GM23338 (cell line): ENCODE results near the gene RAD51AP2. TPM values are rescaled to one million over a fixed set of nuclear protein-coding genes. Genes with fewer than 3 reads are reported as not detected.

Experiments
- ATAC-seq: fragments of 200-7000 bp; cut with Tn5 transposase; 3 replicates; pipeline ENCODE4 v1.9.1; 2020
- DNase-seq: peaks from one replicate; pipeline ENCODE4 v3.0.0-alpha.2; 2015; ENCODE audit warnings: low spot score
- H2AFZ ChIP-seq: fragments of 200-600 bp; sonication (generic); 2 replicates; pipeline ENCODE4 v1.8.0; 2016; ENCODE audit warnings: antibody characterized with exemption, mild to moderate bottlenecking, moderate library complexity
- H3F3A ChIP-seq: fragments of 200-600 bp; sonication (generic); replicated peaks from 2 replicates; pipeline ENCODE4 v1.8.0; 2017; ENCODE audit warnings: antibody characterized with exemption, mixed run types, low read depth
- H3K27ac ChIP-seq: fragments of 200-600 bp; sonication (generic); 2 replicates; pipeline ENCODE4 v1.6.1; 2016; ENCODE audit warnings: low read depth
- H3K27me3 ChIP-seq: fragments of 200-600 bp; sonication (generic); 2 replicates; pipeline ENCODE4 v1.8.0; 2016; ENCODE audit warnings: mild to moderate bottlenecking, mixed run types, moderate library complexity; ENCODE audit not compliant: insufficient read depth
- H3K36me3 ChIP-seq: fragments of 200-600 bp; sonication (generic); 2 replicates; pipeline ENCODE4 v1.8.0; 2016; ENCODE audit warnings: mild to moderate bottlenecking; ENCODE audit not compliant: insufficient read depth
- H3K4me1 ChIP-seq: fragments of 200-600 bp; sonication (generic); 2 replicates; pipeline ENCODE4 v1.8.0; 2016; ENCODE audit warnings: mild to moderate bottlenecking, moderate library complexity; ENCODE audit not compliant: insufficient read depth
- H3K4me2 ChIP-seq: fragments of 200-600 bp; sonication (generic); 2 replicates; pipeline ENCODE4 v1.7.1; 2017; ENCODE audit warnings: mixed run types
- H3K4me3 ChIP-seq: fragments of 200-600 bp; sonication (generic); 2 replicates; pipeline ENCODE4 v1.6.1; 2016; ENCODE audit warnings: mixed run types
- H3K79me2 ChIP-seq: fragments of 200-600 bp; sonication (generic); replicated peaks from 2 replicates; pipeline ENCODE4 v1.8.0; 2017; ENCODE audit warnings: mild to moderate bottlenecking; ENCODE audit not compliant: insufficient read depth
- H3K9me2 ChIP-seq: fragments of 200-600 bp; sonication (generic); 2 replicates; pipeline ENCODE4 v1.8.0; 2017; ENCODE audit not compliant: insufficient read depth
- H4K20me1 ChIP-seq: fragments of 200-600 bp; sonication (generic); replicated peaks from 2 replicates; pipeline ENCODE4 v1.8.0; 2017; ENCODE audit warnings: mild to moderate bottlenecking; ENCODE audit not compliant: insufficient read depth
- H3K27ac Mint-ChIP-seq: 2 replicates; pipeline ENCODE4 v1.8.0; 2020; ENCODE audit warnings: inconsistent platforms, mild to moderate bottlenecking, moderate library complexity, mixed read lengths
- H3K27me3 Mint-ChIP-seq: 3 replicates; pipeline ENCODE4 v1.8.0; 2022; ENCODE audit warnings: low read depth, mild to moderate bottlenecking, moderate library complexity, mixed read lengths, inconsistent platforms; ENCODE audit not compliant: insufficient read depth, poor library complexity
- H3K36me3 Mint-ChIP-seq: 3 replicates; pipeline ENCODE4 v1.8.0; 2021; ENCODE audit warnings: low read depth, mild to moderate bottlenecking, inconsistent platforms, moderate library complexity, mixed read lengths
- H3K4me1 Mint-ChIP-seq: 3 replicates; pipeline ENCODE4 v1.8.0; 2020; ENCODE audit warnings: mild to moderate bottlenecking, inconsistent platforms, mixed read lengths
- H3K4me3 Mint-ChIP-seq: 3 replicates; pipeline ENCODE4 v1.8.0; 2021; ENCODE audit warnings: moderate library complexity, mild to moderate bottlenecking, inconsistent platforms, mixed read lengths
- H3K9me3 Mint-ChIP-seq: 3 replicates; pipeline ENCODE4 v1.8.0; 2020; ENCODE audit warnings: moderate library complexity, mild to moderate bottlenecking, inconsistent platforms, mixed read lengths
- CREB1 ChIP-seq: fragments of 250-450 bp; sonication (Bioruptor Pico); IDR thresholded peaks from 2 replicates; pipeline ENCODE4 v1.5.0; 2020; ENCODE audit warnings: low read depth, mild to moderate bottlenecking, moderate library complexity
- CTCF ChIP-seq, 2 experiments: fragments of 200-600 bp in 1 of 2; sonication (generic) in 1 of 2; conservative IDR thresholded peaks; 2 replicates each; pipeline versions ENCODE4 v1.5.1 to v1.6.1; 2016 to 2017; ENCODE audit warnings: antibody characterized with exemption in 2 of 2, low read depth in 2 of 2, mild to moderate bottlenecking in 2 of 2, moderate library complexity in 1 of 2
- EZH2 ChIP-seq: fragments of 200-600 bp; sonication (generic); IDR thresholded peaks from one replicate; pipeline ENCODE4 v1.8.0; 2017; ENCODE audit warnings: antibody characterized with exemption, mild to moderate bottlenecking, low read depth; ENCODE audit not compliant: unreplicated experiment
- EZH2phosphoT487 ChIP-seq: fragments of 200-600 bp; sonication (generic); IDR thresholded peaks from one replicate; pipeline ENCODE4 v1.8.1; 2018; ENCODE audit warnings: antibody characterized with exemption; ENCODE audit not compliant: unreplicated experiment
- JUNB ChIP-seq: IDR thresholded peaks from one replicate; pipeline ENCODE4 v1.6.1; 2016; ENCODE audit warnings: antibody characterized with exemption; ENCODE audit not compliant: unreplicated experiment
- POLR2AphosphoS5 ChIP-seq: IDR thresholded peaks from 2 replicates; pipeline ENCODE4 v1.6.1; 2016; ENCODE audit warnings: antibody characterized with exemption, low read depth
- ZNF114 ChIP-seq: fragments of 250-450 bp; sonication (Bioruptor Pico); IDR thresholded peaks from 2 replicates; pipeline ENCODE4 v1.5.0; 2020; ENCODE audit warnings: mild to moderate bottlenecking, moderate library complexity
- ZNF331 ChIP-seq: fragments of 250-450 bp; sonication (Bioruptor Pico); IDR thresholded peaks from 2 replicates; pipeline ENCODE4 v1.5.0; 2020; ENCODE audit warnings: low read depth, mild to moderate bottlenecking, moderate library complexity
- polyA plus RNA-seq: library from polyadenylated mRNA; unstranded; fragments of >200 nt; fragmentation: Nextera tagmentation; extraction: Ambion mirVana; gene quantifications from 2 replicates; pipeline ENCODE4 v1.2.1, GENCODE V29; 2016
- total RNA-seq: library from RNA; depleted of rRNA; stranded (reverse); fragments of >200 nt; shearing (Covaris generic); gene quantifications from 2 replicates; pipeline ENCODE4 v1.2.3, GENCODE V29; 2014
- TF ChIP-seq, protein P1 (sequence below): fragments of 250-450 bp; sonication (Bioruptor Pico); IDR thresholded peaks from 2 replicates; pipeline ENCODE4 v1.5.0; 2020; ENCODE audit warnings: mild to moderate bottlenecking, moderate library complexity
- TF ChIP-seq, protein P2 (sequence below): IDR thresholded peaks from 2 replicates; pipeline ENCODE4 v1.6.1; 2016; ENCODE audit warnings: antibody characterized with exemption
- TF ChIP-seq, protein P3 (sequence below): IDR thresholded peaks from one replicate; pipeline ENCODE4 v1.6.1; 2018; ENCODE audit warnings: antibody characterized with exemption; ENCODE audit not compliant: unreplicated experiment

The RAD51AP2 gene
- total and polyA plus RNA-seq, 2 experiments from 2014 or later: 0.16 to 0.38 TPM

GRCh38 chr2:17550907-17551306, 32.7 kb upstream of the RAD51AP2 start (continued):
- no peak for TF ChIP-seq CTCF (conservative IDR thresholded peaks at IDR 0.05; ENCODE audit: low read depth in 2 of 2)
- no peak for TF ChIP-seq ZNF331 (CRISPR knock-in tag)

GRCh38 chr2:17547737-17548136, 29.5 kb upstream of the RAD51AP2 start:
- H3K27ac Mint-ChIP-seq: peak overlapping the region; percentile 93
- Histone ChIP-seq H3K79me2 (peaks cover 87% of the 10 kb centered on the region), H3K27me3 (no peaks in the 10 kb centered on the region), H3K4me2 (peak overlapping the region; percentile 61), H2AFZ (no peak overlapping the region), H3K4me3 (peak overlapping the region; percentile 82), H4K20me1 (peaks cover 6% of the 10 kb centered on the region; the same call in 1 of the 2 replicates), H3K36me3 (no peaks in the 10 kb centered on the region), H3K9me2 (no peaks in the 10 kb centered on the region), H3K4me1 (peaks cover 71% of the 10 kb centered on the region), H3F3A (peaks cover 6% of the 10 kb centered on the region; the same call in 1 of the 2 replicates), H3K27ac (0 out of 2 replicates have a peak overlapping the region, but pooled peaks have one; percentile 5)
- 0 out of 3 replicates have a peak, but pooled peaks cover 2% of the 10 kb centered on the region for H3K9me3 Mint-ChIP-seq
- H3K36me3 Mint-ChIP-seq: peaks cover 22% of the 10 kb centered on the region
- H3K4me1 Mint-ChIP-seq: peaks cover 70% of the 10 kb centered on the region
- peaks cover 4% of the 10 kb centered on the region for H3K27me3 Mint-ChIP-seq
- DNase-seq (no peak), ATAC-seq (no peak)
- TF ChIP-seq POLR2AphosphoS5: no peak
- TF ChIP-seq, protein P1, sequence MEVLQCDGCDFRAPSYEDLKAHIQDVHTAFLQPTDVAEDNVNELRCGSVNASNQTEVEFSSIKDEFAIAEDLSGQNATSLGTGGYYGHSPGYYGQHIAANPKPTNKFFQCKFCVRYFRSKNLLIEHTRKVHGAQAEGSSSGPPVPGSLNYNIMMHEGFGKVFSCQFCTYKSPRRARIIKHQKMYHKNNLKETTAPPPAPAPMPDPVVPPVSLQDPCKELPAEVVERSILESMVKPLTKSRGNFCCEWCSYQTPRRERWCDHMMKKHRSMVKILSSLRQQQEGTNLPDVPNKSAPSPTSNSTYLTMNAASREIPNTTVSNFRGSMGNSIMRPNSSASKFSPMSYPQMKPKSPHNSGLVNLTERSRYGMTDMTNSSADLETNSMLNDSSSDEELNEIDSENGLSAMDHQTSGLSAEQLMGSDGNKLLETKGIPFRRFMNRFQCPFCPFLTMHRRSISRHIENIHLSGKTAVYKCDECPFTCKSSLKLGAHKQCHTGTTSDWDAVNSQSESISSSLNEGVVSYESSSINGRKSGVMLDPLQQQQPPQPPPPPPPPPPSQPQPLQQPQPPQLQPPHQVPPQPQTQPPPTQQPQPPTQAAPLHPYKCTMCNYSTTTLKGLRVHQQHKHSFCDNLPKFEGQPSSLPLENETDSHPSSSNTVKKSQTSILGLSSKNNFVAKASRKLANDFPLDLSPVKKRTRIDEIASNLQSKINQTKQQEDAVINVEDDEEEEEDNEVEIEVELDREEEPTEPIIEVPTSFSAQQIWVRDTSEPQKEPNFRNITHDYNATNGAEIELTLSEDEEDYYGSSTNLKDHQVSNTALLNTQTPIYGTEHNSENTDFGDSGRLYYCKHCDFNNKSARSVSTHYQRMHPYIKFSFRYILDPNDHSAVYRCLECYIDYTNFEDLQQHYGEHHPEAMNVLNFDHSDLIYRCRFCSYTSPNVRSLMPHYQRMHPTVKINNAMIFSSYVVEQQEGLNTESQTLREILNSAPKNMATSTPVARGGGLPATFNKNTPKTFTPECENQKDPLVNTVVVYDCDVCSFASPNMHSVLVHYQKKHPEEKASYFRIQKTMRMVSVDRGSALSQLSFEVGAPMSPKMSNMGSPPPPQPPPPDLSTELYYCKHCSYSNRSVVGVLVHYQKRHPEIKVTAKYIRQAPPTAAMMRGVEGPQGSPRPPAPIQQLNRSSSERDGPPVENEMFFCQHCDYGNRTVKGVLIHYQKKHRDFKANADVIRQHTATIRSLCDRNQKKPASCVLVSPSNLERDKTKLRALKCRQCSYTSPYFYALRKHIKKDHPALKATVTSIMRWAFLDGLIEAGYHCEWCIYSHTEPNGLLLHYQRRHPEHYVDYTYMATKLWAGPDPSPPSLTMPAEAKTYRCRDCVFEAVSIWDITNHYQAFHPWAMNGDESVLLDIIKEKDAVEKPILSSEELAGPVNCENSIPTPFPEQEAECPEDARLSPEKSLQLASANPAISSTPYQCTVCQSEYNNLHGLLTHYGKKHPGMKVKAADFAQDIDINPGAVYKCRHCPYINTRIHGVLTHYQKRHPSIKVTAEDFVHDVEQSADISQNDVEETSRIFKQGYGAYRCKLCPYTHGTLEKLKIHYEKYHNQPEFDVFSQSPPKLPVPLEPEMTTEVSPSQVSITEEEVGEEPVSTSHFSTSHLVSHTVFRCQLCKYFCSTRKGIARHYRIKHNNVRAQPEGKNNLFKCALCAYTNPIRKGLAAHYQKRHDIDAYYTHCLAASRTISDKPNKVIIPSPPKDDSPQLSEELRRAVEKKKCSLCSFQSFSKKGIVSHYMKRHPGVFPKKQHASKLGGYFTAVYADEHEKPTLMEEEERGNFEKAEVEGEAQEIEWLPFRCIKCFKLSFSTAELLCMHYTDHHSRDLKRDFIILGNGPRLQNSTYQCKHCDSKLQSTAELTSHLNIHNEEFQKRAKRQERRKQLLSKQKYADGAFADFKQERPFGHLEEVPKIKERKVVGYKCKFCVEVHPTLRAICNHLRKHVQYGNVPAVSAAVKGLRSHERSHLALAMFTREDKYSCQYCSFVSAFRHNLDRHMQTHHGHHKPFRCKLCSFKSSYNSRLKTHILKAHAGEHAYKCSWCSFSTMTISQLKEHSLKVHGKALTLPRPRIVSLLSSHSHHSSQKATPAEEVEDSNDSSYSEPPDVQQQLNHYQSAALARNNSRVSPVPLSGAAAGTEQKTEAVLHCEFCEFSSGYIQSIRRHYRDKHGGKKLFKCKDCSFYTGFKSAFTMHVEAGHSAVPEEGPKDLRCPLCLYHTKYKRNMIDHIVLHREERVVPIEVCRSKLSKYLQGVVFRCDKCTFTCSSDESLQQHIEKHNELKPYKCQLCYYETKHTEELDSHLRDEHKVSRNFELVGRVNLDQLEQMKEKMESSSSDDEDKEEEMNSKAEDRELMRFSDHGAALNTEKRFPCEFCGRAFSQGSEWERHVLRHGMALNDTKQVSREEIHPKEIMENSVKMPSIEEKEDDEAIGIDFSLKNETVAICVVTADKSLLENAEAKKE (CRISPR knock-in tag): no peak
- no peak for TF ChIP-seq ZNF114
- TF ChIP-seq CREB1 (CRISPR knock-in tag): no peak
- TF ChIP-seq, protein P2, sequence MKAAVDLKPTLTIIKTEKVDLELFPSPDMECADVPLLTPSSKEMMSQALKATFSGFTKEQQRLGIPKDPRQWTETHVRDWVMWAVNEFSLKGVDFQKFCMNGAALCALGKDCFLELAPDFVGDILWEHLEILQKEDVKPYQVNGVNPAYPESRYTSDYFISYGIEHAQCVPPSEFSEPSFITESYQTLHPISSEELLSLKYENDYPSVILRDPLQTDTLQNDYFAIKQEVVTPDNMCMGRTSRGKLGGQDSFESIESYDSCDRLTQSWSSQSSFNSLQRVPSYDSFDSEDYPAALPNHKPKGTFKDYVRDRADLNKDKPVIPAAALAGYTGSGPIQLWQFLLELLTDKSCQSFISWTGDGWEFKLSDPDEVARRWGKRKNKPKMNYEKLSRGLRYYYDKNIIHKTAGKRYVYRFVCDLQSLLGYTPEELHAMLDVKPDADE: no peak
- TF ChIP-seq JUNB: no peak
- TF ChIP-seq, protein P3, sequence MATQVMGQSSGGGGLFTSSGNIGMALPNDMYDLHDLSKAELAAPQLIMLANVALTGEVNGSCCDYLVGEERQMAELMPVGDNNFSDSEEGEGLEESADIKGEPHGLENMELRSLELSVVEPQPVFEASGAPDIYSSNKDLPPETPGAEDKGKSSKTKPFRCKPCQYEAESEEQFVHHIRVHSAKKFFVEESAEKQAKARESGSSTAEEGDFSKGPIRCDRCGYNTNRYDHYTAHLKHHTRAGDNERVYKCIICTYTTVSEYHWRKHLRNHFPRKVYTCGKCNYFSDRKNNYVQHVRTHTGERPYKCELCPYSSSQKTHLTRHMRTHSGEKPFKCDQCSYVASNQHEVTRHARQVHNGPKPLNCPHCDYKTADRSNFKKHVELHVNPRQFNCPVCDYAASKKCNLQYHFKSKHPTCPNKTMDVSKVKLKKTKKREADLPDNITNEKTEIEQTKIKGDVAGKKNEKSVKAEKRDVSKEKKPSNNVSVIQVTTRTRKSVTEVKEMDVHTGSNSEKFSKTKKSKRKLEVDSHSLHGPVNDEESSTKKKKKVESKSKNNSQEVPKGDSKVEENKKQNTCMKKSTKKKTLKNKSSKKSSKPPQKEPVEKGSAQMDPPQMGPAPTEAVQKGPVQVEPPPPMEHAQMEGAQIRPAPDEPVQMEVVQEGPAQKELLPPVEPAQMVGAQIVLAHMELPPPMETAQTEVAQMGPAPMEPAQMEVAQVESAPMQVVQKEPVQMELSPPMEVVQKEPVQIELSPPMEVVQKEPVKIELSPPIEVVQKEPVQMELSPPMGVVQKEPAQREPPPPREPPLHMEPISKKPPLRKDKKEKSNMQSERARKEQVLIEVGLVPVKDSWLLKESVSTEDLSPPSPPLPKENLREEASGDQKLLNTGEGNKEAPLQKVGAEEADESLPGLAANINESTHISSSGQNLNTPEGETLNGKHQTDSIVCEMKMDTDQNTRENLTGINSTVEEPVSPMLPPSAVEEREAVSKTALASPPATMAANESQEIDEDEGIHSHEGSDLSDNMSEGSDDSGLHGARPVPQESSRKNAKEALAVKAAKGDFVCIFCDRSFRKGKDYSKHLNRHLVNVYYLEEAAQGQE: no peak
- no peak for TF ChIP-seq EZH2
- TF ChIP-seq EZH2phosphoT487: no peak
- H3K4me3 Mint-ChIP-seq: peak overlapping the region; percentile 40
